Posterior cingulate gyrus (tissue), 11 donors: ENCODE data around the gene PDIA5.

Experiments used
- DNase-seq, 10 donors: peaks; one replicate each; pipeline versions ENCODE4 v3.0.0 to v3.0.0-alpha.2; 2020 to 2021; ENCODE audit warnings: mixed read lengths in 3 of 10
- intact Hi-C: fragments of 100-400 bp; cut with DNase I; formaldehyde crosslinking; loops from one replicate; pipeline ENCODE4 v1.15.1; 2023

Gene PDIA5

DNA sequence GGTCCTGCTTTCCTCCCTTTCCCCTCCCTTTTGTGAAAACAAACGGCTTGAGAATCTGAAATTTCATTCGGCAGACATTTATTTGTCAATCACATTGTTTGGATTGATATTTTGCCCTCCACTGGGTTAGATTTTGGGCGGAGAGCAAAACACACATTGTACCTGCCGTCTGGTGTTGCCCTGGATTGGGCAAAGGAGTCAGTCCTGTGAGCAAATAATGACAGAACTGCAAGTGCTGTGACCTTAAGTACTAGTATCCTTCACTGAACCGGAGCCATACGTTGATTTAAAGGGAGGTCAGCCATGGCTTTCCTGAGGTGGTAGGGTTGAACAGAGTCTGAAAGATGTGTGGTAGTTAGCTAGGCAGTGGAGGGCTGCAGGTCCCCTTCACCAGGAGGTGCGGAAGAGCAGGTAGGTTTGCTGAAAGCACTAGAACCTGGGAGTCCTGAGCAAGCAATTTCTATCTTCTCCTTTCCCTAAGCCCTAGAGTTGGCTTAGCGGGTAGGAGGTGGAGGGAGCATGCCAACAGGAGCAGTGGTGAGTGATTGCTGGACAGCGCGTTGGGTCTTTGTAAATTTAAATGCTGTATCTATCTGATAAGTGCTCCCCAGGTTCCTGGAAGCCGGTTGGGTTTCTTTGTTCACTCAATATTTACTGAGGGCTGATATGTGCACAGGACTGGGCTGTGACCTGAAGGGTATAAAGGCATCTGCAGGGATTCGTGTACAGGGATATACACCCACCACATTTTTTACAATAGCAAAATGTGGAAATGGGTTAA lies 2.0 kb downstream of the PDIA5 start:
- DNase-seq = no peak
- intact Hi-C loops = loop anchor here (5.0 kb wide), 1 partner anchor 134 kb away; the partner anchor contains the start of gene SEC22A

DNA sequence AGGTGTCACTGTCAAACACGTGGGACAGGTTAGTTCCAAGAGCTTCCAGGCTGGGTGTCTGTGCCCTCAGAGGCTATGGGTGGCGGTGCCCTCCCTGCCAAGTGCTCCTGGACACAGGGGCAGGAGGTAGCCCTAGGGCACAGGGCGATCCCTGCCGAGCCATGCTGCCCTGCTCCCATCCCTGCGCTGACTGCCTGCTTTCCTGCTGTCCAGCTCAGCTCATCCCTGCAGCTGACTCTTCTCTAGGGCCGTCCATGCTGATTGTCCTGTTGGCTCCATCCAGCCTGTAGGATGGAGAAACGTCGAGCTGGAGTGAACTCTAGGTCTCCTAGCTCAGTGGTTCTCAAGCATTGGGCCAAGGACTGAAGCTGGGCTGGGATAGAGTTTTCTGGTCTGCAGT lies 3.7 kb downstream of the PDIA5 start:
- peak in 1 of 10 donors; percentile 73 for DNase-seq

DNA sequence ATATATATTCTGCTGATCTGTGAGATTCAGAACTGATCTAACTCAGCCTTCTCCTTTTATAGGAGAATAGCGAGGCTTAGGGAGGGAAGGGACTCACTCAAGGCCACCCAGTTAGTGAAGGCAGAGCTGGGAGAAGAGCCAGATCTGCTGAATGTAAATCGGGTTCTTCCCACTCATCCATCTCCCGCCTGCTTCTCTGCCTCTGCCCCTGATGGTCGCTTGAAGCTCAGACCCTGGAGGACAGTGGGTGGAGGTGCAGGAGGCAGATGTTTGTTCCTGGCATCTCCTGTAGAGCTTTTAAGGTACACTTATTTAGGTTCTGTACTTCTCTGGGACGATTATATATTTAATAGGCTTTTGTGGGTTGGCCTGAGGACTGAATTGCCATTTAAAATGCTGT lies 4.3 kb downstream of the PDIA5 start:
- intact Hi-C loops = no loop called here
- DNase-seq = peak in 5 of 10 donors; percentile 28 to 84 (median 37)

More for the DNA sequence above, 3.7 kb downstream of the PDIA5 start:
- intact Hi-C loops = no loop called here

DNA sequence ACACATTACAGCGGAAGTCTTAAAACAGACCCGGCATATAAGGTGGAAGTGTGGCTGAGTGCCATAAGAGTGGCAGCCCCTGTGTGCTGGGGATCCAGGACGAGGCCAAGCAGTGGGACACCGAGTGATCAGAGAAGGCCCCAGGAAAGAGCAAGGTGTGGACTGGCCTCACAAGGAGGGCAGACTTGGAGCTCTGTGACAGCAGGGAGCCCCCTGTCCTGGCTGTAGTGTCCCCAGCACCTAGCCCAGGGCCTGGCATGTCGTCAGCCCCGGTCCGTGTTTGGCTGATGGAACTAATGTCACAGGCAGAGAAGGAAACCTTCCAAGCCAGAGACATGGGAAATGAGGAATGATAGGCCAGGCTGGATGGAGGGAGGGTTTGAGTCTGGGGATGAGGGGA lies 4.8 kb downstream of the PDIA5 start:
- DNase-seq = peak in 1 of 10 donors; percentile 72
- intact Hi-C loops = no loop called here

DNA sequence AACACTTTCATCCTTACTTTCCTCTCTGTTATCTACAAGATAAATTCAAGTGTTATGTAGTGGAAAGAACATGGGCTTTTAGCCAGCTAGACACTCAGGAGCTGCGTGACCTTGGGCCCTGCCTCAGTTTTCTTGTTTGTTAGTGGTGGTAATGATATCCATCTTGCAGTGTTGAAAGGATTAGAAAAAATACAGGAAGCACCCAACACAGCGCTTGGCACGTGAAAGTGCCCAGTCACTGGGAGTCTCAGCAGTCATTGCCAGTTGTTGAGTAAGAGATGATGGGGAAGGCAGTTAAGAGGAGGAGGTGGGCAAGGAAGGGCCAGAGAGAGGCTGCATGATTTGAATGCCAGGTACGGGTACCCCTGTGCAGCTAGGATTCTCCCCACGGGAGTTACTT lies 5.3 kb downstream of the PDIA5 start:
- DNase-seq = no peak
- intact Hi-C loops = no loop called here

DNA sequence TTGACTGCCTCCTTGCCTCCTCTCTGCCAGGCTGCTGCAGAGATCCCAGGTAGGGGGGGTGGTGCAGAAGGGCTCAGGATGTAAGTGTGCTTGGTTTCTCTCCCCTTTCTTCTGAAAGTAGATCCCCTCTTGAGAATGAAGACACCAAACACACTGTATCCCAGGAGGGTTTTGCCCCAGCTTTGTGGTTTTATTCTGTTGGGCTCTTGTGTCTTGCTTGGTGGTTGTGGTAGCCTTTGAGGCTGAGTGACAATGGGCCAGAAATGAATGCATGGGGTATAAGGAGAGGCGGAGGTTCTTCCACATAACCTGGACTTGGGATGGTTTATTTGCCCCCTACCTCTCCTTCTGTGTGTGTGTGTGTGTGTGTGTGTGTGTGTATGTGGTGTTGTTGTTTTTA lies 5.7 kb downstream of the PDIA5 start:
- intact Hi-C loops = no loop called here
- no peak for DNase-seq

DNA sequence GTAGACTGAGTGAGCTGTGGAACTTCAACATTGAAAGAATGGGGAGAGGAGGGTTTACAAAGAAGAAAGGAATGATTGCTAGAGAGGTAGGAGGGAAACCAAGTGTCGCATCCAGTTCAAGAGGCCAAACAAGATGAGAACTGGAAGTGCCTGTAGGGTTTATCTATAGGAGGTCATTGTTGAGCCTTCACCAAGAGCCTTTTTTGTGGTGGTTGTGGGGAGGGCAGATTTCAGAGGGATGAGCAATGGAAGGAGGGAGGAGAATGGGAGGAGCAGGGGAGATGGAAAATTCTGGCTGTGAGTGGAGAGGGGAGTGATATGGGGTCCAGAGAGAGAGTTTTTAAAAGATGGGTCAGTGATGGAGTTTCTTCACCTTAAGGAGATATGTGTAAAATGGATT lies 8.5 kb downstream of the PDIA5 start:
- intact Hi-C loops = no loop called here
- no peak for DNase-seq

DNA sequence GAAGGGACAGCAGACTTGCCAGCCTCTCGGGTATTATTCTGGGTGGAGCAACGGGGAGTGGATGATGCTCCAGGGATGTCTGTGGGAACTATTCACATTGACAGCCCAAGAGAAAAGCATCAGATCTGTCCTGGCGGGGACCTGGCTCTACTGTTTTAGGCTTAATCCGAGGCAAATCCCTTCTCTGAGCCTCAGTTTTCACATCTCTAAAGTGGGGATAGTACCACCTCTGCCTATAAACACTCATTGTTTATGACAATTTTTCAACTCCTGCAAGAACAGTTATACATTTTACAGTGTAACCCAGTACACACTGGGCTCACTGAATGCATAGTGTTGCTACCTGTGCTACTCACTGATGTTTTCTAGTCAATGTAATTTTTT lies 9.3 kb downstream of the PDIA5 start:
- intact Hi-C loops = no loop called here

DNA sequence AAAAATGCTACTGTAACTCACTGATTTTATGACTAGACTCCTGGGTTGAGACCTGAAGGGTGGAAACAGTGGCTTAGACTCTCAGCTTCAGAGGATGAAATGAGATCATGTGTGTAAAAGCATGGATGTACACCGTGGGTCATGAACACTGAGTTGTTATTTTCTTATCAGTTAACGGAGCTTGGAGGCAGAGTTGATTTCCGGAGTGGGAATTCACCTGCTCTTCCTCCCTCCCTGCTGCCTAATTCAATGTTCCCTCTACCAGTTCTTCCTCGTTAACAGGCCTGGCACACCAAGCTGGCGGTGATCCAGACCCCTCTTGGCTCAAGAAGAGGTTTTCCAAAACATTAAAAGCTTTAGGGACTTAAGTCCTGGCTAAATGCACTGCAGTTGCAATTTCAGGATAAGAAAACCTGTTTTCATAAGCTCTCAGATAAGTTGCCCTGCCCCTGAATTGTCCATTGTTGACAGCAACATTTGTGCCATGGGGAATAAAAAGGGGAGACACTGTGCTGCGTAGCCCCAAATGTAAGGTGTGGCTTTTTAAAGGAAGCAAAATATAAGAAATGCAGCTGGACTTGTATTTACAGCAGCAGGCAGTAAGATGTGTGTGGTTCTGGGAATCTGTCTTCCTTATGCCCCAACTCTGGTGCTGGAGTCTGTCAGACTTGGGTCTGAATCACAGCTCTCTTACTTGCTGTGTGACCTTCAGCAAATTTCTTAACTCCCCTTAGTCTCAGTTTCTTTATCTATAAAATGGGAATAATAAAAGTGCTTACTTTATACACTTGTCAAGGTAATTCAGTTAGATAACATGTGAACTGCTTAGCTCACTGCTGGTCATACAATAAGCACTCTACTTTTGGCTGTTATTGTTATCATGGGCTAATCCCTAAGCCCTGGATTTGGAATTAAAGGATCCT lies 9.9 kb downstream of the PDIA5 start:
- intact Hi-C loops = no loop called here
- peak in 5 of 10 donors; percentile 42 to 88 (median 52) for DNase-seq

More for the DNA sequence above, 9.3 kb downstream of the PDIA5 start:
- DNase-seq = no peak

DNA sequence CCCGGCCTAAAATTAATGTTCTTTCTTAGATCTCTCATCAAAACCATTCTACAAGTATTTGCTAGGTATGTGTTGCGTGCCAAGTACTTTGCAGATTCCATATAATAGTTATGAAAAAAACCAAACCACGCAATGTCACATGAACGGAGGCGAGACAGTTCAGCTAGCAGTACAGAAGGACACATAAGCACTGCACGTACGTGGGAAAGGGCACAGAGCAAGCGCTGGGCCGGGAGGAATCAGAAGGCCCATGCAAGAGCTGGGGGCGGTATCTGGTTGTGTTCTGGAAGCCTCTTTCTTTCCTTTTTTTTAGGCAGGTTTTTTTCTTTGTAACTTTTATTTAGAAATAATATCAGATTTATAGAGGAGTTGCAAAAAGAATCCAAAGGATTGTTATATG lies 11.3 kb downstream of the PDIA5 start:
- DNase-seq = no peak

DNA sequence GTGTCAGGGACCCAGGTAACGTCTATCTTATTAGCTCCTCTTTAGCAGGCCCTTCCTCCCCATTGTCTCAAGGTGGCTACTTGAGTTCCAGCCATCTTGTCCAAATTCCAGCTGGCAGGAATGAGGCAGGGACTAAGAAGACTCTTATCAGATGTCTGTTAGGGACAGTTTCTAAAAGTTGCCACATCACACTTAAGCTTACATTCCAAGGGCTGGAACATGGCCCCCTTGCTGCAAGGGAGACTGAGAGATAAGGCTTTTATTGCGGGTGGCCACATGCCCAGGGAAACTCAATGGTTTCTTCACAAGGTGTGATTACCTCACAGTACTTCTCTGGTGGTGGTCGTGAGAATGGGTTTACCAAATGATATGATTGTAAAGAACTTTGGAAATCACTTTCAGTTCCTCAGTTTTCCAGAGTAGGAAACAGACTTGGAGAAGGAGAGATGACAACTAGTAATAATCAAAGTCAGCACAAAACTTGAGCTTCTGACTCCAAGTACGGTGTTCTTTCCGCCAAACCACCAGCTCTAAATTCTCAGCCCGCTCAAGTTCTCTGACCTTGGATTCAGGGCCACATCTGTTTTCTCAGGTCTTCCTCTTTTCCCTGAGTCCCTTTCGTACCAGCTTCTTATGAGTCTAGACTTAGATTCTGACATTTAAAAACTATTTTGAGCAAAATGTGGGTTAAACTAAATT lies 14.2 kb downstream of the PDIA5 start:
- DNase-seq = no peak
- intact Hi-C loops = no loop called here

More for the DNA sequence above, 11.3 kb downstream of the PDIA5 start:
- intact Hi-C loops = no loop called here

DNA sequence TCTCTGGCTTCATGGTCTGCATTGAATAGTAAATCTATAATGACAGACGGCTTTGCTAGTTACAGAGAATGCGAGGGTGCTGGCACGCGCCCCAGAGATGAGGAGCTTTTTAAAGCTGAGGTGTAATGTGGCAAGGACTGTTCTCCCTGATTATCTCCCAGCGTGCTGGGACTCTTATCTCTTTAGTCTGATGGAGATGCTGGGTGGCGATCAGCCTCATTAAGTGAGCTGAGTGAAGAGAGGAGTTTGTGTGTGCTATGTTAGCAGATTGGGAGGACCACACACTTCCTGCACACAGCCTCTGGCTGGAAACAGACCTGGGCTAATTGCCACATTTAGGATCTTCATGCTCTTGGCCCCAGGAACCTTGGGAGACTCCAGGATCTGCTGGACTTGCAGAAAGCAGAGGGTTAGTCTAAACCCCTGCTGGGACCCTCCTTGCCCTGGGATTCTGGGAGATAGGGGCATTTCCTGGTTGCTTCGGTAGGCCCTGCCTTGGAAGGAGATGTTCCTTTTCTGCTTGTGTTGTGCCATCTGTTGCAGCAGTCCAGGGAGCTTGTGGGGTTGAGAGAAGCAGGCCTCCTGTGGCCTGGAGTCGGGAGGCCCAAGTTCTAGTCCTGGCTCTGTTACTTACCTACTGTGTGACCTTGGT lies 15.0 kb downstream of the PDIA5 start:
- intact Hi-C loops = no loop called here
- peak in 8 of 10 donors; percentile 52 to 92 (median 69) for DNase-seq

DNA sequence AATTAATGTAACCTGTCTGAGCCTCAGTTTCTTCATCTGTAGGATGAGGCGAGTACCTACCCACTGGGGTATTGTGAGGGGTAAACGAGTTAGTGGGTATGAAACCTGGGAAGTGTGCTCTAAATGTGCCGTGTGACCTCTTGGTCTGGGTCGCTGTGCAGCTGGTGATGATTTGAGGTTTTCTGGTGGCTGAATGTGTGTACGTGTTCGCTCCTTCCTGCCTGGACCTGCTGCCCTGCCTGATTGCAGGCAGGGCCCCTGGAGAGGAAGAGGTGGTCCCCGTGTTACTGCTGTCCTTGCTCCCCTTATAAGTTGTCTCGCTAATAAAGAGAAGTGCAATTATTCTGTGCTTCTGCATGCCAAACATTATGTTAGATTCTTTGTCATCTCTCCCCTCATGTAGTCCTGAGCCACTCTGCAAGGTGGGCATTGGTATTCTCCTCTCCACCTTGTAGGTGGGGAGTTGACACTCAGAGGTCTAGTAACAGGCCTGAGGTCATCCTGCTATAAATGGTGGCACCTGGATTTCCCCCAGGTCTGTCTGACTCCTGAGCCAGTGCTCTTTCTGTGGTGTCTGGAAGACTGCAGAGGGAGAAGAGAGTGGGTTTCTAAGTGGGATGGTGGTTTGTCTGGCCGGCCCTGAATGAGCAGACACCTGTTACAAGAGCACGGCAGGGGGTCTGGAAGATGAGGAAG lies 15.7 kb downstream of the PDIA5 start:
- DNase-seq = no peak
- intact Hi-C loops = no loop called here

DNA sequence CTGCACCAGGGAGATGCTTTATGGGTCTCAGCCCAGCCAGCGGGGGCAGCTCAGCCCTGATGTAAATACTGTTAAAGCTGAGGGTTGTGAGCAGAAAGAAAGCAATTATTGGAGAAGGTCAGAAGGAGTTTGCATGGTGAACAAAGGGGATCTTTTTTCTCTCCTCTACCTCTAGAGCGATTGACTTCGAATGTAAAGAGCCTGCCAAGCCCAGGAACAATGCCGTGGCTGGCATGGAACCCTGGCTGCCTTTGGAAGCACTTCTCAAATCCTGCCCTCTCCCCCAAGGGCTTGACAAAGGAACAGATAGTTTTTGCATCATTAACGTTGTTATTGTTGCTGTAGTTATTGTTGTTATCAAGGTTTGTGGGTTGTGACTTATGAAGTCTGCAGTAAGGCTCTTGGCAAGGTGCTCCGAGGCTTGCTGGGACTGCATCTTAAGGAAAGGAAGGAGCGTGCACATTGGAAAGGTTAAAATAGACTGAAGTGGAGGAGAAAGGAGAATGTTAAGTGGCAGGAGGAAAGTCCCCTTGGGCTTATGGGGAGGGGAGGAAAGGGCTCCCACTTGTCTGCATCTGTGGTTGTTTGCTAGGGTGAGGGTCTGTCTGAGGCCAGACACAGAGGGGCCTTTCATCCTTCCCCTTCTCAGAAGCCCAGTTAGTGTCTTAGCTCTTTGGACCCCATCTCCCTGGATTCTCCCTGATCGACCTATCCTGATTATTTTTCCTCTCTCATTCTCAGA lies 16.7 kb downstream of the PDIA5 start:
- intact Hi-C loops = no loop called here
- DNase-seq = peak in 1 of 10 donors; percentile 52

DNA sequence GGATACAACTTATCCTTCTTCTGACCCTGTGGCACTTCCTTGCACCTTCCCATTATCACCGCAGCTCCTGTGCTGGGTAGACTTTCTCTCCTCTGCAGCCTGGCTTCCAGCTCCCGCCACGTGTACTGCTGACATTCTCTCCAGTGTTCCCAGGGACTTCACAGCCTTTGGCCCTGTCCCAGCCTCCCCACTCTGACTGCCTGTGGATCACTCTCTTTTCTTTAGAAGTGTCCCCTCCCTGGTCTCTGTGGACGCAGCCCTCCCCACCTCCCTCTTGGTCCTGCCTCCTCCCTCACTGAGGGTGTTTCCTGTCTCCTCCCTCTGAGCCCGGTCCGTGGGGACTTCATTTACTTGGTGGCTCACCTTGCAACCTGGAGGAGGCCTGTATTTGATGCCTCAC lies 17.4 kb downstream of the PDIA5 start:
- DNase-seq = peak in 1 of 10 donors; percentile 80
- intact Hi-C loops = no loop called here

DNA sequence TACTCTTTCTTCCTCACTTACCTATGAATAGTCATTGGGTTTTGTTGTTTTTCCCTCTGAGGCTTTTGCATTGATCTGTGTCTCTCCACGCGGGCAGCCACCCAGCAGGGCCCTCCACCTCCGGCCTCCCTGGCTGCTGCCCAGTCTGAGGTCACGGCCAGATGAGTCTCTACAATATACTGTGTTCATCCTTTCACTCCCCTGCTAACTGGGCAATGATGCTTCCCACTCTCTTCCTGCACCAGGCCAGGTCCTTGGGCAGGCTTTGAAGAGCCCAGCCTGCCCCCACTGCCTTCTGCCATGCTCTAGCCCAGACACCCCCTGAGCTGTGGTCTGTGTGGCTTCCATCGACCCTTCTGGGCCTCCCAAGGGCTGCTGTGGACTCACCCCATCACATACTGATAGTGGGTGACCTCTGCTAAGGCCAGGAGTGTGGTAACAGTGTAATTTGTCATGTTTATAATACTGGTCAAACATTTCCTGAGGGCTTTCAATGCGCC lies 18.0 kb downstream of the PDIA5 start:
- DNase-seq = peak in 1 of 10 donors; percentile 47
- intact Hi-C loops = no loop called here

DNA sequence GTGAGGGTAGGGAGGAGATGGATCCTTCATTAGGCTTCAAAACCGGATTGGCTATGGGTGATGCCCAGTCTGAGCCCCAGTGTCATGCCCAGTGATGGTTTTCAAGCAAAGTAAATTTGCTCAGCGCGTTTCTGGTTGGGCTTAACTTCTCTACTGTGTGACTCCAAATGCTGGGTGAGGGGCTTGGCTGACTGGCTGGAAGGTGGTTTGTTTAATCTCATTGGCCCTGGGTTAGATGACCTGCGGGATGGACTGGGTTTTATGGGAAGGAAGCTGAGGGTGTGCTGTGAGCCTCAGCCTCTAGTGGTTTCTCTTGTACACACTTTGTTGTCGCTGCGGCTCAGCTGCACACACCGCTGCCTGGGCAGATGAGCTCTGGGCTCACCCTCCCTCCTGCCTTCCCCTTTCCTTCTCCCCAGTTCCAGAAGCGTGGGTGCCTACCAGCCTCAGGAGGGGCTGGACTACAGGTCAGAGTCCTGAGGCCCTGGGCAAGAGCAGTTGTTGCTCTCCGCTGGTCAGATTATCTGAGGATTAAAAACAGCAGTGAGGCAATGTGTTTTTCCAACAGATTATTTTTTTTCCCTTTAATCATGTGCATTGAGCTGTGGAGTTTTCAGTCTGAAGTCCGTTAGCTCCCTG lies 18.6 kb downstream of the PDIA5 start:
- intact Hi-C loops = no loop called here
- peak in 1 of 10 donors; percentile 44 for DNase-seq

DNA sequence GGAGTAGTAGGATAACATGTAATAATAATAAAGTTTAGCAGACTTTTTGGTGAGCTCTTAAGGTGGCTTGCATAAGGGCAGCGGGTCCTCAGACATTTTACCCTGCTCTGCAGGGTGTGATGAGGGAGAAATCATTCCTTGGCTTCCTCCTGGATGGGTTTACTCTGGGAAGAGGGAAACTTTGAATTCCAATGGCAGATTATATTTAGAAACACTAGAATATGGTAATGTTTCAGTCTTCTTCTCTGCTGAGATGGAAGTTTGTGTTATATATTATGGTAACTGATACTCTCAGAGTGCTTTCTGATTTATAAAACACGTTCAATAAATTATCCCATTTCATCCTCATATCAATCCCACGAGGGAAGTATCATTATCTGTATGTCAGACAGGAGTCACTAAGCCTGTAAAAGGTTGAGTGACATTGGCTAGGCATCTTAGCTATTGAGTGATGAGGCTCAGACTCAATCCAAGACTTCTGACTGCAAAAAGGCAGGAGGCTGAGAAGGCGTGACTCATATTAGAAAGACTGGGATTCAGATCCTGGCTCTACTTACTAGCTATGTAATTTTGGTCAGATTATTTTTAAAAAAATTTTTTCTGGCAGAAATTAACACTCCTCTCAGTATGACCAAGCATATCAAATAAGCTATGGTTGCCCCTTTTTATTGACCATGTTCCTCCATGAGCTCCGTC lies 19.3 kb downstream of the PDIA5 start:
- peak in 1 of 10 donors; percentile 24 for DNase-seq
- intact Hi-C loops = no loop called here
